Measurements from ENCODE around the gene ARHGEF4.

Gene ARHGEF4

DNA sequence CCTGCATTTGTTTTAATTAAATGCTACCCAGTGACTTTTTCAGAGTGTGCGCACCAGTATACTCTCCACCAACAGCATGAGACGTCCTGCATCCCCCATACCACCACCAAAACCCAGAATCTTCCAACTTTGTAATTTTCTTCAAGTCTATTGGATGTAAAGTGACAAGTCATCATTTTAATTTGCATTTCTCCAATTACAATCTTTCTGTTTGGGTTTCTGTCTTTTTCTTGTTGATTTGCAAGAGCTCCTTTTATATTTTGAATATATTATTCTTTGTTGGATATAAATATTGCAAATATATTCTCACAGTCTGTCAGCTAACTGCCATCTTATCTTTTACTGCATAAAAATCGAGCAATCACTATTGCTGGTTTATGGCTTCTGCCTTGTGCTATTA lies 160.0 kb downstream of the ARHGEF4 start:
- no peak for DNase-seq (ENCODE audit: low read depth)
- TF ChIP-seq, protein P1, sequence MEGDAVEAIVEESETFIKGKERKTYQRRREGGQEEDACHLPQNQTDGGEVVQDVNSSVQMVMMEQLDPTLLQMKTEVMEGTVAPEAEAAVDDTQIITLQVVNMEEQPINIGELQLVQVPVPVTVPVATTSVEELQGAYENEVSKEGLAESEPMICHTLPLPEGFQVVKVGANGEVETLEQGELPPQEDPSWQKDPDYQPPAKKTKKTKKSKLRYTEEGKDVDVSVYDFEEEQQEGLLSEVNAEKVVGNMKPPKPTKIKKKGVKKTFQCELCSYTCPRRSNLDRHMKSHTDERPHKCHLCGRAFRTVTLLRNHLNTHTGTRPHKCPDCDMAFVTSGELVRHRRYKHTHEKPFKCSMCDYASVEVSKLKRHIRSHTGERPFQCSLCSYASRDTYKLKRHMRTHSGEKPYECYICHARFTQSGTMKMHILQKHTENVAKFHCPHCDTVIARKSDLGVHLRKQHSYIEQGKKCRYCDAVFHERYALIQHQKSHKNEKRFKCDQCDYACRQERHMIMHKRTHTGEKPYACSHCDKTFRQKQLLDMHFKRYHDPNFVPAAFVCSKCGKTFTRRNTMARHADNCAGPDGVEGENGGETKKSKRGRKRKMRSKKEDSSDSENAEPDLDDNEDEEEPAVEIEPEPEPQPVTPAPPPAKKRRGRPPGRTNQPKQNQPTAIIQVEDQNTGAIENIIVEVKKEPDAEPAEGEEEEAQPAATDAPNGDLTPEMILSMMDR (conservative IDR thresholded peaks at IDR 0.05; ENCODE audit: low read depth, low read length) = no peak
- H3K4me3 ChIP-seq (ENCODE audit: low read length) = no peak overlapping the region

- H3K4me3 ChIP-seq (ENCODE audit: low read length) = no peak overlapping the region
- TF ChIP-seq, protein P1 (conservative IDR thresholded peaks at IDR 0.05; ENCODE audit: low read depth, low read length) = no peak
- DNase-seq (ENCODE audit: low read depth) = no peak
Observed at GRCh38 chr2:130997198-130997597, 160.5 kb downstream of the ARHGEF4 start.

DNA sequence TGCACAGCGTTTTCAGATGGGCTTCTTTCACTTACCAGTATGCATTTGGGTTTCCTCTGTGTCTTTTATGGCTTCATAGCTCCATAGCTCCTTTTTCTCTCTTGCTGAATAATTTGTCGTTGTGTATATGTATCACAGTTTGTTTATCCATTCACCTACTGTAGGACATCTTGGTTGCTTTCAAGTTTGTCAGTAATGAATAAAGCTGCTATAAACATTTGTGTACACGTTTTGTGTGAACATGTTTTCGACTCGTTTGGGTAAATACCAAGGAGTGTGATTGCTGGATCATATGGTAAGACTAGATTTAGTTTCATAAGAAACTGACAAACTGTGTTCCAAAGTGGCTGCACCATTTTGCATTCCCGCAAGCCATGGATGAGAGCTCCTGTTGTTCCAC lies 161.8 kb downstream of the ARHGEF4 start:
- TF ChIP-seq, protein P1 (conservative IDR thresholded peaks at IDR 0.05; ENCODE audit: low read depth, low read length) = no peak
- DNase-seq (ENCODE audit: low read depth) = no peak
- H3K4me3 ChIP-seq (ENCODE audit: low read length) = no peak overlapping the region

DNA sequence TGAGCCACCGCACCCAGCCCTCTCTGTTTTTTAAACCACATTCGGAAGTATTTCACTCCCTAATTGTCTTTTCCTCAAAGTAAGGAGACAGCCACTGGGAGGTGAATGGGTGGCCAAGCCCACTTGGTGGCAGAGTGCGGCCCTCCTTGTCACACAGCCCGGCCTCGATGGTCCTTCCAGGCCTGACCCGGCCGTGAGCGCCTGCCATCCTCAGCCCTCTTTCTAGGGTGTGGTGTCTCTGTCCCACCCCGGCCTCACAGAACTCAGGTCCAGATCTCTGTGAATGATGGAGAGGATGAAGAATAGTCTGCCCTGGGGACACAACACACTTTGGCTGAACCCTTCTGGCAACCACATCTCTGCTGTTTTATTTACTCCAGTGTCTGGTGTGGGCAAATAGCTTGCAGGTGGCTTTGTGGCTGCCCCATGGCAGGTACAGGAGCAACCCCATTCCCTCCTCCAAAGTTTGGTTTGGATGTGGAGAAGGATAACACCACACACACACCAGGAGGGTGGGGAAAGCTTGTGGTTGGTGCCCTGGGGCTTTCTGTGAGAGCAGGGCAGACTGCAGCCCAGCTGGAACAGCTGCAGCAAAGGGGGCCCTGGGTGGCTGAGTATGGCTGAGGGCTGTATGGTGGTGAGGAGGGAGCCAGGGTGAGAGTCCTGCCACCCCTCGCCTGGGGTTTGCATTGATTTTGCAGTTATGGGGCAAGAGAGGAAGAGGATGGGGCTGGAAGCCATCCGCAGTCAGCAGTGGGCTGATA lies 167.9 kb downstream of the ARHGEF4 start:
- H3K4me3 ChIP-seq (ENCODE audit: low read length) = no peak overlapping the region
- no peak for DNase-seq (ENCODE audit: low read depth)
- TF ChIP-seq, protein P1 (conservative IDR thresholded peaks at IDR 0.05; ENCODE audit: low read depth, low read length) = no peak

DNA sequence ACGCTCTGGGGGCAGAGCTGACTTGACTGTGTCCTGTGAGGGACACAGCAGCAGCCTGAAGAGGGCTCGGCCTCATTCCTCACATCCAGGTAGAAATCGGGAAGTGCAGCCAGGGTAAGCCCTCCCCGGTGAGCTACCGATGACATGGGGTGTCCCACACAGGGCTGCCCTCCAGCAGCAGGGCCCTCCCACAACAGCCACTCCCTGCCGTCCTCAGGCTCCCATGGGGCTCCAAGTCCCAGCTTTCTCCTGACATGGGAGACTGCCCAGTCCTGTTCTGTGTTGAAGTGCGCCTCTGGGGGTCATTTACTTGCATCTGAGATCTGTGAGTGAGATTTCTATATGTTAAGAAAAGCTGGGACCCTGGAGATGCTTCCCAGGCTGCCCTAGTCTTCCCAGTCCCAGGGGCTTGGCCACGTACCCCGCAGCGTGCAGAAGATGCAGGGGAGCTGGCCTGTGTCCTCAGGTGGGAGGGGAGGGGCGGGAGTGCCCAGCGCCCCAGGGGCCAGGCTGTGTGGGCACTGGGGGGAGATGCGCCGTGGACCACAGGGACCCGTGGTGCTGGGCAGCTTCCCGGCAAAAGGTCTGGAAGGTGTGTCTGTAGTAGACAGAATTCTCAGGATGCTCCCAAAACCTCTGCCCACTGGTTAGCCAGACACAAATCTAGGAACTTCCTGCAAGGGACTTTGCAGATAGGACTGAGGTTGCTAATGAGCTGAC lies 168.7 kb downstream of the ARHGEF4 start:
- TF ChIP-seq, protein P1 (conservative IDR thresholded peaks at IDR 0.05; ENCODE audit: low read depth, low read length) = no peak
- H3K4me3 ChIP-seq (ENCODE audit: low read length) = no peak overlapping the region
- no peak for DNase-seq (ENCODE audit: low read depth)

DNA sequence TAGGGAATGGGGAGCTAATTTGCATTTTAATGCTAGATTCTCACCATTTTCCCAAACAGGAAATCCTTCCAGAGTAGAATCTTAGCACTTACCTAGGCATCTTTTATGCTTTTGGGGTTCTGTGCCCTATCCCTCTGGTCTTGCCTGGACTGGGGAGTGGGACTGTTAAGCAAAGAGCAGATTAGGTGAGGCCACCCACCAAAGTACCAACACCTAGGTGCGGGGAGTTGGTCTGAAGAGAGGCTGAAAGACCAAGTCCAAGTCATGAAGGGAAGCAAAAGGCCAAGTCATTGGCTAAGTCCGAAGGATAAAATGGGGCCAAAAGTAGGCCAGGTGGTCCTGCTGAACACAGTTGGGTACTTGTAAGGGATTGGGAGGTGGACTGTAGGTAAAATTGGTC lies 169.8 kb downstream of the ARHGEF4 start:
- no peak overlapping the region for H3K4me3 ChIP-seq (ENCODE audit: low read length)
- TF ChIP-seq, protein P1 (conservative IDR thresholded peaks at IDR 0.05; ENCODE audit: low read depth, low read length) = no peak
- DNase-seq (ENCODE audit: low read depth) = no peak

- no peak for DNase-seq (ENCODE audit: low read depth)
- H3K4me3 ChIP-seq (ENCODE audit: low read length) = no peak overlapping the region
- TF ChIP-seq, protein P1 (conservative IDR thresholded peaks at IDR 0.05; ENCODE audit: low read depth, low read length) = no peak
Observed at GRCh38 chr2:131008967-131009366, 172.3 kb downstream of the ARHGEF4 start.

Measured in retinal pigment epithelial cell (primary cell).